DOHH2 (cell line): ENCODE measurements around the gene ITLN2.

Experiments used
- EZH2phosphoT487 ChIP-seq: fragments of 200-600 bp; sonication (generic); IDR thresholded peaks from 2 replicates; pipeline ENCODE4 v1.6.1; 2017; ENCODE audit warnings: borderline replicate concordance, mild to moderate bottlenecking, antibody characterized with exemption, low read length, moderate library complexity, mixed read lengths
- TF ChIP-seq, protein P1 (sequence below): fragments of 200-600 bp; sonication (generic); IDR thresholded peaks from one replicate; pipeline ENCODE4 v1.5.1; 2014; ENCODE audit warnings: antibody characterized with exemption, mild to moderate bottlenecking, low read depth, low read length; ENCODE audit not compliant: poor library complexity, severe bottlenecking

DNA sequence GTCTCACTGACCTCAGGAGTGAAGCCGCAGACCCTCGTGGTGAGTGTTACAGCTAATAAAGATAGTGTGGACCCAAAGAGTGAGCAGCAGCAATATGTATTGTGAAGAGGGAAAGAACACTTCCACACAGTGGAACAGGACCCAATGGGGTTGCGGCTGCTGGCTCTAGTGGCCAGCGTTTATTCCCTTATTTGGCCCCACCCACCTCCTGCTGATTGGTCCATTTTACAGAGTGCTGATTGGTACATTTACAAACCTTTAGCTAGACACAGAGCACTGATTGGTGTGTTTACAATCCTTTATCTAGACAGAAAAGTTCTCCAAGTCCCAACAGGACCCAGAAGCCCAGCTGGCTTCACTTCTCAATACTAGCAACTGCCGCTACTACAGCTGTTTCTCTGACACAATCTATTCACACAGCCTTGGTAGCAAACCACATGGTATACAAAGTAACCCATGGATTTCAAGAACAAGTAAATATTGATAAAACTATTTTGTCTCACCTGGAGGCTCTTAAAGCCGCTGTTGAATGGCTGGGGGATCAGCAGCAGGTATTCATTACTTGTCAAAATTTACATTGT, 44.3 kb downstream of the ITLN2 start:
- TF ChIP-seq, protein P1, sequence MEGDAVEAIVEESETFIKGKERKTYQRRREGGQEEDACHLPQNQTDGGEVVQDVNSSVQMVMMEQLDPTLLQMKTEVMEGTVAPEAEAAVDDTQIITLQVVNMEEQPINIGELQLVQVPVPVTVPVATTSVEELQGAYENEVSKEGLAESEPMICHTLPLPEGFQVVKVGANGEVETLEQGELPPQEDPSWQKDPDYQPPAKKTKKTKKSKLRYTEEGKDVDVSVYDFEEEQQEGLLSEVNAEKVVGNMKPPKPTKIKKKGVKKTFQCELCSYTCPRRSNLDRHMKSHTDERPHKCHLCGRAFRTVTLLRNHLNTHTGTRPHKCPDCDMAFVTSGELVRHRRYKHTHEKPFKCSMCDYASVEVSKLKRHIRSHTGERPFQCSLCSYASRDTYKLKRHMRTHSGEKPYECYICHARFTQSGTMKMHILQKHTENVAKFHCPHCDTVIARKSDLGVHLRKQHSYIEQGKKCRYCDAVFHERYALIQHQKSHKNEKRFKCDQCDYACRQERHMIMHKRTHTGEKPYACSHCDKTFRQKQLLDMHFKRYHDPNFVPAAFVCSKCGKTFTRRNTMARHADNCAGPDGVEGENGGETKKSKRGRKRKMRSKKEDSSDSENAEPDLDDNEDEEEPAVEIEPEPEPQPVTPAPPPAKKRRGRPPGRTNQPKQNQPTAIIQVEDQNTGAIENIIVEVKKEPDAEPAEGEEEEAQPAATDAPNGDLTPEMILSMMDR: no peak
- TF ChIP-seq EZH2phosphoT487: no peak
